HUES6 (cell line): Measurements from ENCODE around the gene TRIM74.
"Not testable (repeated sequence)": the region's sequence is repeated elsewhere in the genome, so short reads cannot be mapped to it uniquely, and the experiment has no call there.

Experiments used
- H3K27ac ChIP-seq: 2 replicates; pipeline ENCODE4 v1.7.0; 2013; ENCODE audit warnings: low read depth, mild to moderate bottlenecking, low read length, inconsistent platforms
- H3K27me3 ChIP-seq: 2 replicates; pipeline ENCODE4 v1.6.1; 2013; ENCODE audit warnings: low read length; ENCODE audit not compliant: control insufficient read depth, insufficient read depth
- H3K36me3 ChIP-seq: 2 replicates; pipeline ENCODE4 v1.6.1; 2013; ENCODE audit warnings: low read length; ENCODE audit not compliant: control insufficient read depth, insufficient read depth
- H3K4me1 ChIP-seq: 2 replicates; pipeline ENCODE4 v1.6.1; 2013; ENCODE audit warnings: low read length; ENCODE audit not compliant: control insufficient read depth, insufficient read depth
- H3K4me3 ChIP-seq: 2 replicates; pipeline ENCODE4 v1.5.1; 2013; ENCODE audit warnings: low read depth, low read length
- H3K9ac ChIP-seq: one replicate; pipeline ENCODE4 v1.6.1; 2013; ENCODE audit warnings: mild to moderate bottlenecking, low read length
- H3K9me3 ChIP-seq: 2 replicates; pipeline ENCODE4 v1.6.1; 2013; ENCODE audit warnings: low read depth, low read length; ENCODE audit not compliant: control insufficient read depth, insufficient read depth

TRIM74 gene

GRCh38 chr7:72968980-72969516 lies at the start of gene TRIM74:
Gene TRIM74, minus strand, starts transcription at chr7:72969466. Its CDS starts 3,309 bp downstream, at chr7:72966157.
- not testable (repeated sequence) for H3K36me3 ChIP-seq, H3K9me3 ChIP-seq, H3K9ac ChIP-seq, H3K4me3 ChIP-seq, H3K4me1 ChIP-seq, H3K27ac ChIP-seq, H3K27me3 ChIP-seq

- H3K27me3 ChIP-seq, H3K27ac ChIP-seq, H3K9ac ChIP-seq, H3K4me1 ChIP-seq, H3K36me3 ChIP-seq, H3K9me3 ChIP-seq: not testable (repeated sequence)
- H3K4me3 ChIP-seq, result peak overlapping the region; percentile 55
Observed at GRCh38 chr7:73006491-73006890, 37.2 kb upstream of the TRIM74 start.

- Histone ChIP-seq H3K4me3 (peak overlapping the region; percentile 79), H3K9ac (peak overlapping the region; percentile 89)
- H3K36me3 ChIP-seq, H3K27me3 ChIP-seq, H3K9me3 ChIP-seq, H3K4me1 ChIP-seq, H3K27ac ChIP-seq: not testable (repeated sequence)
Observed at GRCh38 chr7:73005693-73006447, 36.6 kb upstream of the TRIM74 start.

GRCh38 chr7:73005356-73005692 lies 36.1 kb upstream of the TRIM74 start:
- not testable (repeated sequence) for H3K27ac ChIP-seq, H3K27me3 ChIP-seq, H3K9me3 ChIP-seq, H3K36me3 ChIP-seq, H3K4me1 ChIP-seq
- Histone ChIP-seq H3K4me3 (peak overlapping the region; percentile 79), H3K9ac (peak overlapping the region; percentile 89)

GRCh38 chr7:72997887-72998468 lies 28.7 kb upstream of the TRIM74 start:
- not testable (repeated sequence) for H3K27me3 ChIP-seq, H3K36me3 ChIP-seq, H3K4me3 ChIP-seq, H3K4me1 ChIP-seq, H3K9ac ChIP-seq, H3K9me3 ChIP-seq, H3K27ac ChIP-seq

- not testable (repeated sequence) for H3K27ac ChIP-seq, H3K9ac ChIP-seq, H3K4me3 ChIP-seq, H3K4me1 ChIP-seq, H3K27me3 ChIP-seq, H3K36me3 ChIP-seq, H3K9me3 ChIP-seq
Observed at GRCh38 chr7:72997447-72997846, 28.2 kb upstream of the TRIM74 start.

GRCh38 chr7:72995484-72995883 lies 26.2 kb upstream of the TRIM74 start:
- H3K9ac ChIP-seq, H3K4me3 ChIP-seq, H3K9me3 ChIP-seq, H3K4me1 ChIP-seq, H3K27me3 ChIP-seq, H3K36me3 ChIP-seq, H3K27ac ChIP-seq: not testable (repeated sequence)

GRCh38 chr7:72990146-72990913 lies 21.1 kb upstream of the TRIM74 start:
- not testable (repeated sequence) for H3K9me3 ChIP-seq, H3K9ac ChIP-seq, H3K4me1 ChIP-seq, H3K36me3 ChIP-seq, H3K27me3 ChIP-seq, H3K27ac ChIP-seq, H3K4me3 ChIP-seq

GRCh38 chr7:72982084-72982483 lies 12.8 kb upstream of the TRIM74 start:
- H3K9me3 ChIP-seq, H3K9ac ChIP-seq, H3K27ac ChIP-seq, H3K36me3 ChIP-seq, H3K27me3 ChIP-seq, H3K4me3 ChIP-seq, H3K4me1 ChIP-seq: not testable (repeated sequence)

- not testable (repeated sequence) for H3K4me1 ChIP-seq, H3K27me3 ChIP-seq, H3K9me3 ChIP-seq, H3K4me3 ChIP-seq, H3K9ac ChIP-seq, H3K36me3 ChIP-seq, H3K27ac ChIP-seq
Observed at GRCh38 chr7:72980382-72980781, 11.1 kb upstream of the TRIM74 start.

- H3K9ac ChIP-seq, H3K27me3 ChIP-seq, H3K27ac ChIP-seq, H3K4me1 ChIP-seq, H3K9me3 ChIP-seq, H3K36me3 ChIP-seq, H3K4me3 ChIP-seq: not testable (repeated sequence)
Observed at GRCh38 chr7:72976434-72976833, 7.2 kb upstream of the TRIM74 start.
